ENCODE measurements around the gene KASH5.

DNA sequence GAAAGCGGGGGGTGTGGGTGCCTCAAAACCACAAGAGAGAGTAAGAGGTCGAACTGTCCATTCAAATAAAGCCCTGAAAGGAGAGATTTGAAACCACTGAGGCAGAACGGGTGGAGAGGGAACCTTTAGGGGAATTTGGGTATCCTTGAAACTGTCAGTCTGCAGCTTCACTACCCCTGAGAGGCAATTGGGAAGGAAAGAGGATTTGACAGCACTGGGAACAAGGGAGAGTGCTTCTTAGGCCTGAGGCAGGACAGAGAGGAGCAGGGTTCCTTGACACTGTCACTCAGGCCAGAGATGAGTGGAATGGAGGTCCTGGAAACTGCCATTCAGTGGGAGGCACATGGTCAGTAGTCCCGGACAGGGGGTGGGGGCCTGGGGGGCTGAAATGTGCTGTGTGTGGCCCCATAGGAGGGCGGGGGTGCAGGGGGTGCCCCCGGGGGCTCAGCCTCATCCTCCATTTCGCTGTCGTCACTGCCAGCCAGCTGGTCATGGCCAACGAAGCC lies 42.2 kb downstream of the KASH5 start:
- no peak for TF ChIP-seq CTCF (conservative IDR thresholded peaks at IDR 0.05; ENCODE audit: low read depth, low read length)
- TF ChIP-seq EZH2 (IDR thresholded peaks at IDR 0.05; ENCODE audit: borderline replicate concordance, low read depth, low read length, poor library complexity, severe bottlenecking) = no peak

All from A673 (cell line).